PC-3 (cell line): ENCODE results near the gene AHCYL2. TPM values are rescaled to one million over a fixed set of nuclear protein-coding genes. Genes with fewer than 3 reads are reported as not detected.

Experiments
- ATAC-seq: fragments of 200-7000 bp; cut with Tn5 transposase; 2 replicates; pipeline ENCODE4 v1.9.1; 2020; ENCODE audit warnings: mild to moderate bottlenecking, moderate library complexity
- BruUV-seq: library from RNA; stranded (reverse); fragments of 400-500 nt; replicated peaks from 2 replicates; lab custom pipeline; 2021; lab: Mats Ljungman, UMichigan
- CTCF ChIA-PET: fragments of 300-600 bp; sonication (Branson Sonifier 250); formaldehyde crosslinking; loops from one replicate; lab custom pipeline; 2022; ENCODE audit warnings: antibody characterized with exemption; lab: Charles Lee
- POLR2A ChIA-PET: fragments of 300-600 bp; sonication (Branson Sonifier 250); formaldehyde crosslinking; loops from one replicate; lab custom pipeline; 2022; ENCODE audit warnings: antibody characterized with exemption; ENCODE audit not compliant: unreplicated experiment; lab: Charles Lee
- DNase-seq: peaks from one replicate; pipeline ENCODE4 v3.0.0-alpha.2; 2015
- H2AFZ ChIP-seq: fragments of 300-600 bp; sonication (generic); 2 replicates; pipeline ENCODE4 v1.6.0; 2016; ENCODE audit warnings: antibody characterized with exemption, low read length
- H3F3A ChIP-seq: fragments of 300-600 bp; sonication (generic); one replicate; pipeline ENCODE4 v1.6.0; 2017; ENCODE audit warnings: antibody characterized with exemption, low read length, control low read depth, mild to moderate bottlenecking; ENCODE audit not compliant: unreplicated experiment
- H3K27ac ChIP-seq: fragments of 300-600 bp; sonication (generic); 2 replicates; pipeline ENCODE4 v1.5.1; 2016; ENCODE audit warnings: mild to moderate bottlenecking, low read length
- H3K27me3 ChIP-seq: fragments of 300-600 bp; sonication (generic); 2 replicates; pipeline ENCODE4 v1.6.1; 2016; ENCODE audit warnings: low read length, mixed read lengths
- H3K36me3 ChIP-seq: fragments of 300-600 bp; sonication (generic); 2 replicates; pipeline ENCODE4 v1.6.1; 2016; ENCODE audit warnings: low read depth, mixed run types, low read length, mixed read lengths
- H3K4me1 ChIP-seq: fragments of 300-600 bp; sonication (generic); 2 replicates; pipeline ENCODE4 v1.5.1; 2016; ENCODE audit warnings: low read length; ENCODE audit not compliant: insufficient read depth
- H3K4me2 ChIP-seq: fragments of 300-600 bp; sonication (generic); 2 replicates; pipeline ENCODE4 v1.6.0; 2016; ENCODE audit warnings: low read length
- H3K4me3 ChIP-seq: fragments of 300-600 bp; sonication (generic); 2 replicates; pipeline ENCODE4 v1.5.1; 2016; ENCODE audit warnings: mild to moderate bottlenecking, low read length, mixed read lengths
- H3K79me2 ChIP-seq: fragments of 300-600 bp; sonication (generic); 2 replicates; pipeline ENCODE4 v1.6.1; 2017; ENCODE audit warnings: low read length, mixed read lengths
- H3K9ac ChIP-seq: fragments of 300-600 bp; sonication (generic); 2 replicates; pipeline ENCODE4 v1.6.0; 2016; ENCODE audit warnings: mild to moderate bottlenecking, low read length
- H3K9me2 ChIP-seq: fragments of 300-600 bp; sonication (generic); replicated peaks from 2 replicates; pipeline ENCODE4 v1.6.1; 2016; ENCODE audit warnings: mixed run types, low read length, mixed read lengths
- H3K9me3 ChIP-seq: fragments of 300-600 bp; sonication (generic); 2 replicates; pipeline ENCODE4 v1.6.1; 2016; ENCODE audit warnings: low read length, mixed read lengths
- H4K20me1 ChIP-seq: fragments of 300-600 bp; sonication (generic); 2 replicates; pipeline ENCODE4 v1.6.1; 2016; ENCODE audit warnings: low read length, mixed read lengths
- CTCF ChIP-seq: fragments of 300-600 bp; sonication (generic); conservative IDR thresholded peaks from 2 replicates; pipeline ENCODE4 v1.5.1; 2017; ENCODE audit warnings: antibody characterized with exemption, low read depth, mild to moderate bottlenecking, low read length
- EZH2 ChIP-seq: fragments of 300-600 bp; sonication (generic); IDR thresholded peaks from one replicate; pipeline ENCODE4 v1.6.1; 2017; ENCODE audit warnings: antibody characterized with exemption, mild to moderate bottlenecking, low read length; ENCODE audit not compliant: unreplicated experiment
- EZH2phosphoT487 ChIP-seq: fragments of 300-600 bp; sonication (generic); IDR thresholded peaks from 2 replicates; pipeline ENCODE4 v1.6.1; 2018; ENCODE audit warnings: mild to moderate bottlenecking, antibody characterized with exemption, low read length, borderline replicate concordance
- intact Hi-C: fragments of 100-400 bp; cut with micrococcal nuclease; formaldehyde crosslinking; loops from 2 replicates; pipeline ENCODE4 v1.9.0; 2023
- total RNA-seq: library from RNA; depleted of rRNA; stranded (reverse); fragments of >200 nt; gene quantifications from 2 replicates; pipeline ENCODE4 v1.2.3, GENCODE V29; 2014

Gene AHCYL2
- total RNA-seq, 1 experiment from 2014 or later: 9.2 TPM

GRCh38 chr7:129205126-129205818 lies 19.6 kb upstream of the AHCYL2 start:
- Histone ChIP-seq H3K27ac (no peak overlapping the region), H3K9me2 (no peaks in the 10 kb centered on the region), H3K4me2 (no peak overlapping the region), H2AFZ (no peak overlapping the region), H3K4me3 (no peak overlapping the region), H3F3A (no peaks in the 10 kb centered on the region), H3K36me3 (no peaks in the 10 kb centered on the region), H3K27me3 (no peaks in the 10 kb centered on the region), H3K9me3 (no peaks in the 10 kb centered on the region), H4K20me1 (no peaks in the 10 kb centered on the region), H3K9ac (no peak overlapping the region), H3K4me1 (no peaks in the 10 kb centered on the region), H3K79me2 (no peaks in the 10 kb centered on the region)
- DNase-seq: no peak
- POLR2A ChIA-PET: no interaction called here
- CTCF ChIA-PET: no interaction called here
- TF ChIP-seq CTCF (no peak), EZH2 (no peak)
- ATAC-seq: no peak
- no TSS peak for BruUV-seq
- intact Hi-C loops: no loop called here

- ATAC-seq (no peak), DNase-seq (no peak)
- no peaks in the 10 kb centered on the region for H3K4me1 ChIP-seq
- no peaks in the 10 kb centered on the region for H3K27me3 ChIP-seq
- H3K79me2 ChIP-seq: no peaks in the 10 kb centered on the region
- H3K9ac ChIP-seq: no peak overlapping the region
- no peaks in the 10 kb centered on the region for H4K20me1 ChIP-seq
- H3K9me3 ChIP-seq: no peaks in the 10 kb centered on the region
- H3K36me3 ChIP-seq: no peaks in the 10 kb centered on the region
- H3K4me2 ChIP-seq: no peak overlapping the region
- H3K9me2 ChIP-seq: no peaks in the 10 kb centered on the region
- H3F3A ChIP-seq: no peaks in the 10 kb centered on the region
- no TSS peak for BruUV-seq
- intact Hi-C loops: no loop called here
- H3K27ac ChIP-seq: no peak overlapping the region
- no peak overlapping the region for H3K4me3 ChIP-seq
- ChIA-PET CTCF (no interaction called here), POLR2A (no interaction called here)
- TF ChIP-seq EZH2 (no peak), CTCF (no peak), EZH2phosphoT487 (no peak)
- no peak overlapping the region for H2AFZ ChIP-seq
Observed at GRCh38 chr7:129205987-129206785, 18.6 kb upstream of the AHCYL2 start.

GRCh38 chr7:129208667-129209066 lies 16.2 kb upstream of the AHCYL2 start:
- no peaks in the 10 kb centered on the region for H4K20me1 ChIP-seq
- TF ChIP-seq EZH2 (no peak), EZH2phosphoT487 (no peak)
- H3K4me3 ChIP-seq: no peak overlapping the region
- no peaks in the 10 kb centered on the region for H3K27me3 ChIP-seq
- H3K9ac ChIP-seq: no peak overlapping the region
- BruUV-seq: no TSS peak
- no peaks in the 10 kb centered on the region for H3K4me1 ChIP-seq
- no peak overlapping the region for H3K4me2 ChIP-seq
- no peak overlapping the region for H2AFZ ChIP-seq
- H3K9me3 ChIP-seq: no peaks in the 10 kb centered on the region
- CTCF ChIA-PET: no interaction called here
- H3K27ac ChIP-seq: no peak overlapping the region
- DNase-seq: no peak
- H3K36me3 ChIP-seq: no peaks in the 10 kb centered on the region
- intact Hi-C loops: no loop called here
- H3K79me2 ChIP-seq: no peaks in the 10 kb centered on the region
- ATAC-seq: no peak
- POLR2A ChIA-PET: no interaction called here
- no peaks in the 10 kb centered on the region for H3F3A ChIP-seq
- H3K9me2 ChIP-seq: no peaks in the 10 kb centered on the region
